Measurements from ENCODE around the gene CASS4. TPM values are rescaled to one million over a fixed set of nuclear protein-coding genes. Genes with fewer than 3 reads are reported as not detected.

Gene CASS4
- polyA plus RNA-seq, 1 donor (not counting 4 experiments of a cell fraction or from before 2014, with no cell fraction given) = 0.01 TPM

- Histone ChIP-seq H3K27ac (ENCODE audit: control insufficient read depth, insufficient read depth, low read length) (no peak overlapping the region), H3K79me2 (ENCODE audit: control insufficient read depth, insufficient read depth, low read length) (no peaks in the 10 kb centered on the region), H3K36me3 (ENCODE audit: control insufficient read depth in 2 of 2, extremely low read depth in 1 of 2, insufficient read depth in 2 of 2, low read length in 2 of 2) (no peaks in the 10 kb centered on the region), H4K20me1 (ENCODE audit: control insufficient read depth, extremely low read depth, insufficient read depth, low read length) (no peaks in the 10 kb centered on the region), H3K9me1 (ENCODE audit: control insufficient read depth, extremely low read depth, insufficient read depth, low read length) (no peaks in the 10 kb centered on the region), H3K4me1 (ENCODE audit: control insufficient read depth, extremely low read depth, insufficient read depth, low read length) (peaks cover 5% of the 10 kb centered on the region), H3K4me2 (ENCODE audit: control insufficient read depth, extremely low read depth, insufficient read depth, low read depth, low read length) (no peak overlapping the region), H3K9ac (ENCODE audit: control insufficient read depth, extremely low read depth, insufficient read depth, low read length) (no peak overlapping the region), H3K9me3 (ENCODE audit: control insufficient read depth, low read depth, low read length) (no peaks in the 10 kb centered on the region), H3K27me3 (ENCODE audit: control insufficient read depth, extremely low read depth, insufficient read depth, low read length) (no peaks in the 10 kb centered on the region), H2AFZ (ENCODE audit: control insufficient read depth, low read length) (no peak overlapping the region), H3K4me3 (ENCODE audit: control insufficient read depth in 2 of 3, extremely low read depth in 1 of 3, insufficient read depth in 2 of 3, low read depth in 1 of 3, low read length in 3 of 3) (no peak overlapping the region)
- no peak for FAIRE-seq
- no peak for DNase-seq (ENCODE audit: low read depth, low spot score)
- dilution Hi-C loops (cut with MboI; ENCODE audit: extremely low pct_ligation_motif_present, low sequenced_read_pairs) = no loop called here
- no peak for TF ChIP-seq EZH2 (IDR thresholded peaks at IDR 0.05; ENCODE audit: low read length)
- TF ChIP-seq CTCF (optimal IDR thresholded peaks at IDR 0.05 in 1 of 3, IDR thresholded peaks at IDR 0.05 in 1 of 3, conservative IDR thresholded peaks at IDR 0.05 in 1 of 3; ENCODE audit: extremely low read depth in 1 of 3, insufficient read depth in 2 of 3, low read length in 3 of 3) = no peak
Observed at GRCh38 chr20:56437196-56437960, 25.3 kb downstream of the CASS4 start.

- no peak overlapping the region for H3K27ac ChIP-seq (ENCODE audit: control insufficient read depth, insufficient read depth, low read length)
- H2AFZ ChIP-seq (ENCODE audit: control insufficient read depth, low read length) = no peak overlapping the region
- no peaks in the 10 kb centered on the region for H3K79me2 ChIP-seq (ENCODE audit: control insufficient read depth, insufficient read depth, low read length)
- H4K20me1 ChIP-seq (ENCODE audit: control insufficient read depth, extremely low read depth, insufficient read depth, low read length) = no peaks in the 10 kb centered on the region
- no peaks in the 10 kb centered on the region for H3K27me3 ChIP-seq (ENCODE audit: control insufficient read depth, extremely low read depth, insufficient read depth, low read length)
- H3K4me2 ChIP-seq (ENCODE audit: control insufficient read depth, extremely low read depth, insufficient read depth, low read depth, low read length) = no peak overlapping the region
- no peak for FAIRE-seq
- no peaks in the 10 kb centered on the region for H3K9me1 ChIP-seq (ENCODE audit: control insufficient read depth, extremely low read depth, insufficient read depth, low read length)
- dilution Hi-C loops (cut with MboI; ENCODE audit: extremely low pct_ligation_motif_present, low sequenced_read_pairs) = no loop called here
- H3K4me3 ChIP-seq (ENCODE audit: control insufficient read depth in 2 of 3, extremely low read depth in 1 of 3, insufficient read depth in 2 of 3, low read depth in 1 of 3, low read length in 3 of 3) = no peak overlapping the region
- H3K9ac ChIP-seq (ENCODE audit: control insufficient read depth, extremely low read depth, insufficient read depth, low read length) = no peak overlapping the region
- no peak for DNase-seq (ENCODE audit: low read depth, low spot score)
- peaks cover 5% of the 10 kb centered on the region for H3K4me1 ChIP-seq (ENCODE audit: control insufficient read depth, extremely low read depth, insufficient read depth, low read length)
- no peaks in the 10 kb centered on the region for H3K9me3 ChIP-seq (ENCODE audit: control insufficient read depth, low read depth, low read length)
- TF ChIP-seq EZH2 (IDR thresholded peaks at IDR 0.05; ENCODE audit: low read length) = no peak
- no peak for TF ChIP-seq CTCF (optimal IDR thresholded peaks at IDR 0.05 in 1 of 3, IDR thresholded peaks at IDR 0.05 in 1 of 3, conservative IDR thresholded peaks at IDR 0.05 in 1 of 3; ENCODE audit: extremely low read depth in 1 of 3, insufficient read depth in 2 of 3, low read length in 3 of 3)
- no peaks in the 10 kb centered on the region for H3K36me3 ChIP-seq (ENCODE audit: control insufficient read depth in 2 of 2, extremely low read depth in 1 of 2, insufficient read depth in 2 of 2, low read length in 2 of 2)
Observed at GRCh38 chr20:56438284-56438683, 26.2 kb downstream of the CASS4 start.

Data from keratinocyte (primary cell).